Mesodermal cell (in vitro differentiated cells): ENCODE results near the gene OR2AJ1.
A peak's percentile ranks its signal among the peaks of the same experiment; 100 is the strongest.
"Not testable (repeated sequence)": the region's sequence is repeated elsewhere in the genome, so short reads cannot be mapped to it uniquely, and the experiment has no call there.

Experiments used
- H3K27ac ChIP-seq: 2 replicates; pipeline ENCODE4 v1.7.0; 2013; ENCODE audit warnings: mild to moderate bottlenecking, low read depth, low read length, moderate library complexity; ENCODE audit not compliant: severe bottlenecking
- H3K36me3 ChIP-seq: 2 replicates; pipeline ENCODE4 v1.7.1; 2013; ENCODE audit warnings: mild to moderate bottlenecking, low read length, moderate library complexity; ENCODE audit not compliant: control insufficient read depth, insufficient read depth
- H3K4me1 ChIP-seq: one replicate; pipeline ENCODE4 v1.7.1; 2013; ENCODE audit warnings: mild to moderate bottlenecking, low read length; ENCODE audit not compliant: insufficient read depth, control insufficient read depth, poor library complexity, severe bottlenecking
- H3K4me3 ChIP-seq: 2 replicates; pipeline ENCODE4 v1.7.0; 2013; ENCODE audit warnings: low read length, control low read depth, mild to moderate bottlenecking; ENCODE audit not compliant: insufficient read depth, poor library complexity, severe bottlenecking; ENCODE audit errors: extremely low read depth
- H3K9me3 ChIP-seq: 2 replicates; pipeline ENCODE4 v1.7.1; 2013; ENCODE audit warnings: mild to moderate bottlenecking, low read length, moderate library complexity; ENCODE audit not compliant: control insufficient read depth
- WGBS, 2 experiments: methylation state at CpG; one replicate each; pipeline ENCODE4 v1.1.5; 2013; ENCODE audit warnings: missing lambda C conversion rate in 2 of 2; ENCODE audit not compliant: insufficient coverage in 2 of 2; 5-methylcytosine and 5-hydroxymethylcytosine counted together

Gene OR2AJ1

GRCh38 chr1:247914941-247915662, 9.6 kb upstream of the OR2AJ1 start:
- H3K9me3 ChIP-seq: peaks cover 41% of the 10 kb centered on the region
- H3K27ac ChIP-seq: no peak overlapping the region
- 53 to 87% methylated on average over 2 to 4 of the region's 4 CpGs for WGBS, 2 experiments
- no peaks in the 10 kb centered on the region for H3K36me3 ChIP-seq
- H3K4me3 ChIP-seq: no peak overlapping the region
- no peaks in the 10 kb centered on the region for H3K4me1 ChIP-seq

- peaks cover 30% of the 10 kb centered on the region for H3K9me3 ChIP-seq
- no peak within 1 kb of the TSS for H3K4me3 ChIP-seq
- H3K4me1 ChIP-seq: no peaks in the 10 kb centered on the region
- H3K27ac ChIP-seq: no peak within 1 kb of the TSS
- no peaks in the 10 kb centered on the region for H3K36me3 ChIP-seq
- WGBS, 2 experiments: no CpG with 5 or more reads among the region's 2 CpGs
These were observed 4.7 kb upstream of the OR2AJ1 start, which contains the start of gene OR2T8 for GRCh38 chr1:247919952-247920351. Gene OR2T8 (plus strand): TSS chr1:247920252. CDS start chr1:247921018, 766 bp downstream.

GRCh38 chr1:247923941-247924340, 748 bp upstream of the OR2AJ1 start:
- H3K36me3 ChIP-seq: no peaks in the 10 kb centered on the region
- 20% methylated on average over 1 of the region's 3 CpGs; no CpG with 5 or more reads in 1 of the 2 experiments for WGBS, 2 experiments
- peaks cover 31% of the 10 kb centered on the region for H3K9me3 ChIP-seq

GRCh38 chr1:247933989-247934388, 9.3 kb downstream of the OR2AJ1 start:
- no peak overlapping the region for H3K27ac ChIP-seq
- no peaks in the 10 kb centered on the region for H3K36me3 ChIP-seq
- peaks cover 42% of the 10 kb centered on the region for H3K9me3 ChIP-seq
- WGBS, 2 experiments: 84 to 90% methylated on average over 8 of the region's 8 CpGs
- H3K4me1 ChIP-seq: no peaks in the 10 kb centered on the region
- no peak overlapping the region for H3K4me3 ChIP-seq

More at GRCh38 chr1:247923941-247924340, 748 bp upstream of the OR2AJ1 start:
- Histone ChIP-seq H3K27ac (no peak overlapping the region), H3K4me1 (no peaks in the 10 kb centered on the region), H3K4me3 (no peak overlapping the region)

- Histone ChIP-seq H3K4me3 (no peak overlapping the region), H3K9me3 (peaks cover 44% of the 10 kb centered on the region), H3K4me1 (no peaks in the 10 kb centered on the region), H3K27ac (no peak overlapping the region), H3K36me3 (no peaks in the 10 kb centered on the region)
- 85 to 87% methylated on average over 7 to 8 of the region's 9 CpGs for WGBS, 2 experiments
These were observed 11.1 kb downstream of the OR2AJ1 start for GRCh38 chr1:247935781-247936180.

GRCh38 chr1:247936415-247936814, 11.7 kb downstream of the OR2AJ1 start:
- WGBS, 2 experiments: 88% methylated on average over 17 to 18 of the region's 18 CpGs
- Histone ChIP-seq H3K9me3 (peaks cover 40% of the 10 kb centered on the region), H3K27ac (no peak overlapping the region)

GRCh38 chr1:247936965-247937734, 12.5 kb downstream of the OR2AJ1 start:
- Histone ChIP-seq H3K9me3 (peaks cover 37% of the 10 kb centered on the region), H3K4me3 (peak overlapping the region; percentile 3)
- WGBS, 2 experiments: 56 to 57% methylated on average over 38 to 40 of the region's 44 CpGs
- H3K4me1 ChIP-seq, H3K27ac ChIP-seq, H3K36me3 ChIP-seq: not testable (repeated sequence)

More at GRCh38 chr1:247936415-247936814, 11.7 kb downstream of the OR2AJ1 start:
- no peaks in the 10 kb centered on the region for H3K36me3 ChIP-seq
- H3K4me1 ChIP-seq: no peaks in the 10 kb centered on the region
- no peak overlapping the region for H3K4me3 ChIP-seq

- no peak overlapping the region for H3K4me3 ChIP-seq
- 79 to 100% methylated on average over 2 to 3 of the region's 6 CpGs for WGBS, 2 experiments
- peaks cover 30% of the 10 kb centered on the region for H3K9me3 ChIP-seq
These were observed 17.9 kb downstream of the OR2AJ1 start for GRCh38 chr1:247942624-247943023.

GRCh38 chr1:247948558-247948957, 23.9 kb downstream of the OR2AJ1 start, which contains the start of gene OR2L8:
Gene OR2L8 (plus strand): TSS chr1:247948858. CDS start chr1:247948858, 0 bp downstream.
- H3K27ac ChIP-seq: no peak within 1 kb of the TSS
- H3K4me1 ChIP-seq: no peaks in the 10 kb centered on the region
- WGBS, 2 experiments: 58 to 60% methylated on average over 2 to 3 of the region's 3 CpGs
- peaks cover 45% of the 10 kb centered on the region for H3K9me3 ChIP-seq
- H3K4me3 ChIP-seq: no peak within 1 kb of the TSS
- no peaks in the 10 kb centered on the region for H3K36me3 ChIP-seq

More at GRCh38 chr1:247942624-247943023, 17.9 kb downstream of the OR2AJ1 start:
- no peaks in the 10 kb centered on the region for H3K36me3 ChIP-seq
- H3K4me1 ChIP-seq: no peaks in the 10 kb centered on the region
- no peak overlapping the region for H3K27ac ChIP-seq

- Histone ChIP-seq H3K36me3 (no peaks in the 10 kb centered on the region), H3K27ac (no peak overlapping the region), H3K9me3 (peaks cover 23% of the 10 kb centered on the region), H3K4me3 (no peak overlapping the region), H3K4me1 (no peaks in the 10 kb centered on the region)
- no CpG with 5 or more reads among the region's 1 CpG for WGBS, 2 experiments
These were observed 28.7 kb downstream of the OR2AJ1 start for GRCh38 chr1:247953408-247953807.
